MM.1S (cell line): ENCODE results near the gene POLG2.

Experiments used
- DNase-seq: peaks from one replicate; pipeline ENCODE4 v3.0.0-alpha.2; 2015
- H2AFZ ChIP-seq: fragments of 300-600 bp; sonication (generic); 2 replicates; pipeline ENCODE4 v1.6.0; 2016; ENCODE audit warnings: antibody characterized with exemption, low read length
- H3F3A ChIP-seq: fragments of 300-600 bp; sonication (generic); 2 replicates; pipeline ENCODE4 v1.6.1; 2016; ENCODE audit warnings: mild to moderate bottlenecking, antibody characterized with exemption, low read length, moderate library complexity, mixed read lengths; ENCODE audit not compliant: insufficient read depth
- H3K27ac ChIP-seq: fragments of 300-600 bp; sonication (generic); 2 replicates; pipeline ENCODE4 v1.5.1; 2016; ENCODE audit warnings: mild to moderate bottlenecking, low read length
- H3K27me3 ChIP-seq: fragments of 300-600 bp; sonication (generic); replicated peaks from 2 replicates; pipeline ENCODE4 v1.6.0; 2016; ENCODE audit warnings: low read length; ENCODE audit not compliant: insufficient read depth
- H3K36me3 ChIP-seq: fragments of 300-600 bp; sonication (generic); replicated peaks from 2 replicates; pipeline ENCODE4 v1.6.1; 2016; ENCODE audit warnings: mild to moderate bottlenecking, low read length, mixed read lengths; ENCODE audit not compliant: insufficient read depth
- H3K4me1 ChIP-seq: fragments of 300-600 bp; sonication (generic); 2 replicates; pipeline ENCODE4 v1.6.1; 2016; ENCODE audit warnings: low read length, mixed read lengths
- H3K4me2 ChIP-seq: fragments of 300-600 bp; sonication (generic); 2 replicates; pipeline ENCODE4 v1.6.0; 2016; ENCODE audit warnings: low read depth, low read length
- H3K4me3 ChIP-seq: fragments of 300-600 bp; sonication (generic); 2 replicates; pipeline ENCODE4 v1.5.1; 2016; ENCODE audit warnings: low read length, mixed read lengths
- H3K79me2 ChIP-seq: fragments of 300-600 bp; sonication (generic); 2 replicates; pipeline ENCODE4 v1.6.1; 2016; ENCODE audit warnings: mixed run types, low read length, mixed read lengths
- H3K9ac ChIP-seq: fragments of 300-600 bp; sonication (generic); 2 replicates; pipeline ENCODE4 v1.6.1; 2016; ENCODE audit warnings: low read length, mixed read lengths
- H3K9me2 ChIP-seq: fragments of 300-600 bp; sonication (generic); replicated peaks from 2 replicates; pipeline ENCODE4 v1.6.1; 2016; ENCODE audit warnings: mild to moderate bottlenecking, low read length, mixed read lengths; ENCODE audit not compliant: insufficient read depth
- H3K9me3 ChIP-seq: fragments of 300-600 bp; sonication (generic); replicated peaks from 2 replicates; pipeline ENCODE4 v1.6.1; 2016; ENCODE audit warnings: mild to moderate bottlenecking, low read length, mixed read lengths; ENCODE audit not compliant: insufficient read depth
- H4K20me1 ChIP-seq: fragments of 300-600 bp; sonication (generic); 2 replicates; pipeline ENCODE4 v1.6.1; 2016; ENCODE audit warnings: mild to moderate bottlenecking, low read length, moderate library complexity, mixed read lengths; ENCODE audit not compliant: insufficient read depth
- EZH2 ChIP-seq: fragments of 300-600 bp; sonication (generic); optimal IDR thresholded peaks from 2 replicates; pipeline ENCODE3; 2017; ENCODE audit warnings: low read depth, mild to moderate bottlenecking, antibody characterized with exemption, low read length, mixed read lengths
- EZH2phosphoT487 ChIP-seq: fragments of 300-600 bp; sonication (generic); IDR thresholded peaks from 2 replicates; pipeline ENCODE4 v1.6.1; 2018; ENCODE audit warnings: antibody characterized with exemption, low read length
- TF ChIP-seq, protein P1 (sequence below): fragments of 300-600 bp; sonication (generic); IDR thresholded peaks from 2 replicates; pipeline ENCODE4 v1.5.1; 2016; ENCODE audit warnings: antibody characterized with exemption, low read length, mixed read lengths

POLG2 gene

DNA sequence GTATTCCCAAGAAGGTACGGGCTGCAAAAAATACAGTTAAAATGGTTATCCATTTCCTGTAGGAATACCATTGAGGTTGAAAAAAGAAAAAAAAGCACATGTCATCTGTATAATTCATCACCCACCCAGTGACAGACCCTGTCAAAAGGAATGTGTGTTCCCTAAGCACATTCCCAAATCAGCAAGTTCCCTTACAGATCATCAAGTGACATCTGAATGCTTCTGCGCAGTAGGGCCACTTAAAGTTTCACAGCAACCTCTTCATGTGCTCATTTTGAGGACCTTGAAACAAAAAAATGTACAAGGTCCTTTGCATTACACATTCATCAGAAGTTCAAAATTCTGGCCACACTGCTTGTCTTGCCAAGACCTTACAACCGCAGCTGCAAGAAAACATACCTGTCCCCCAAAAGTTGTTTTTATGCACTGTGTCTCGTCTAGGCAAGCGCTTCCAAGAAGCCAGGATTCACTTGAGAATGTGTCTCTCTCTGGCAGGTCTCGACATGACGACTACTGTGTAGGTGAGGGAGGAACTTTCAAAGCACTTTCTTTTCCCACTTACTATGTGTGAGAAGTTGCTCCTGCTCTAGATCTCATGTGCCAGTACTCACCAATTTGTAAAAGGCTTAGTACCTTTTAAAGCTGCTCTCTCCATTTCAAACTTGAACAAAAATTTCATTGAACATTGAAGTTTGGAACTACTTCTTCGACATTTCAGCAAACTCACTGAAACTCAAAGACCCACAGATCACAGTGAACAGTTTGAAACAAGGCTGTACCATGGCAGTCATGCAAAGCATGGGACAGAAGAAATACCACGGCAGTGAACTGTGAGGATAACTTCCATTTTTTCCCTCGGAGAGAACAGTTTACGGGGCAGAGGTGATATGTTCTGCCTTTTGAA is 4.3 kb upstream of the POLG2 start:
- Histone ChIP-seq H2AFZ (no peak overlapping the region), H3K36me3 (peaks cover 45% of the 10 kb centered on the region), H3K4me2 (no peak overlapping the region), H3K4me3 (no peak overlapping the region), H4K20me1 (peaks cover 48% of the 10 kb centered on the region), H3K9me3 (no peaks in the 10 kb centered on the region), H3K9ac (no peak overlapping the region), H3K27me3 (no peaks in the 10 kb centered on the region), H3F3A (peaks cover 86% of the 10 kb centered on the region), H3K4me1 (peaks cover 50% of the 10 kb centered on the region), H3K79me2 (peaks cover 72% of the 10 kb centered on the region), H3K9me2 (no peaks in the 10 kb centered on the region), H3K27ac (no peak overlapping the region)
- no peak for DNase-seq
- no peak for TF ChIP-seq EZH2phosphoT487
- TF ChIP-seq EZH2: no peak
- TF ChIP-seq, protein P1, sequence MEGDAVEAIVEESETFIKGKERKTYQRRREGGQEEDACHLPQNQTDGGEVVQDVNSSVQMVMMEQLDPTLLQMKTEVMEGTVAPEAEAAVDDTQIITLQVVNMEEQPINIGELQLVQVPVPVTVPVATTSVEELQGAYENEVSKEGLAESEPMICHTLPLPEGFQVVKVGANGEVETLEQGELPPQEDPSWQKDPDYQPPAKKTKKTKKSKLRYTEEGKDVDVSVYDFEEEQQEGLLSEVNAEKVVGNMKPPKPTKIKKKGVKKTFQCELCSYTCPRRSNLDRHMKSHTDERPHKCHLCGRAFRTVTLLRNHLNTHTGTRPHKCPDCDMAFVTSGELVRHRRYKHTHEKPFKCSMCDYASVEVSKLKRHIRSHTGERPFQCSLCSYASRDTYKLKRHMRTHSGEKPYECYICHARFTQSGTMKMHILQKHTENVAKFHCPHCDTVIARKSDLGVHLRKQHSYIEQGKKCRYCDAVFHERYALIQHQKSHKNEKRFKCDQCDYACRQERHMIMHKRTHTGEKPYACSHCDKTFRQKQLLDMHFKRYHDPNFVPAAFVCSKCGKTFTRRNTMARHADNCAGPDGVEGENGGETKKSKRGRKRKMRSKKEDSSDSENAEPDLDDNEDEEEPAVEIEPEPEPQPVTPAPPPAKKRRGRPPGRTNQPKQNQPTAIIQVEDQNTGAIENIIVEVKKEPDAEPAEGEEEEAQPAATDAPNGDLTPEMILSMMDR: no peak

DNA sequence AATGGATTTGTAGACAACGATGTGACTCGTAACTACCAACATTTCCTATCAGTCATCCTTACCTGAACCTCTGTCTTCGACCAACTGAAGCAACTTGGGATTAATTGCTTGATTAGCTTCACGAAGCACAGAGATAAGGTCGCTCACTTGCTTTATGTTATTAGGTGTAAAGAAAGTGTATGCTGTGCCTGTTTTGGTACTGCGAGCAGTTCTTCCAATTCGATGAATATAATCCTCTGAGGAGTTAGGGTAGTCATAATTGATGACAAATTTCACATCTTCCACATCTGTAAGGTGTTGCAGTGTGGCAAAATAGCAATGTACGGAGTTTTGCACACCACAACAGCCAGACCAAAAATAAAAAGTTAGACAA is 3.6 kb upstream of the POLG2 start:
- H2AFZ ChIP-seq: no peak overlapping the region
- H3K9ac ChIP-seq: no peak overlapping the region
- DNase-seq: no peak
- H3K36me3 ChIP-seq: peaks cover 45% of the 10 kb centered on the region
- no peaks in the 10 kb centered on the region for H3K9me2 ChIP-seq
- no peak overlapping the region for H3K4me3 ChIP-seq
- TF ChIP-seq, protein P1: no peak
- TF ChIP-seq EZH2 (no peak), EZH2phosphoT487 (no peak)
- H3F3A ChIP-seq: peaks cover 83% of the 10 kb centered on the region
- no peaks in the 10 kb centered on the region for H3K27me3 ChIP-seq
- H4K20me1 ChIP-seq: peaks cover 48% of the 10 kb centered on the region
- peaks cover 50% of the 10 kb centered on the region for H3K4me1 ChIP-seq
- H3K9me3 ChIP-seq: no peaks in the 10 kb centered on the region
- H3K4me2 ChIP-seq: no peak overlapping the region
- peaks cover 73% of the 10 kb centered on the region for H3K79me2 ChIP-seq
- H3K27ac ChIP-seq: no peak overlapping the region

DNA sequence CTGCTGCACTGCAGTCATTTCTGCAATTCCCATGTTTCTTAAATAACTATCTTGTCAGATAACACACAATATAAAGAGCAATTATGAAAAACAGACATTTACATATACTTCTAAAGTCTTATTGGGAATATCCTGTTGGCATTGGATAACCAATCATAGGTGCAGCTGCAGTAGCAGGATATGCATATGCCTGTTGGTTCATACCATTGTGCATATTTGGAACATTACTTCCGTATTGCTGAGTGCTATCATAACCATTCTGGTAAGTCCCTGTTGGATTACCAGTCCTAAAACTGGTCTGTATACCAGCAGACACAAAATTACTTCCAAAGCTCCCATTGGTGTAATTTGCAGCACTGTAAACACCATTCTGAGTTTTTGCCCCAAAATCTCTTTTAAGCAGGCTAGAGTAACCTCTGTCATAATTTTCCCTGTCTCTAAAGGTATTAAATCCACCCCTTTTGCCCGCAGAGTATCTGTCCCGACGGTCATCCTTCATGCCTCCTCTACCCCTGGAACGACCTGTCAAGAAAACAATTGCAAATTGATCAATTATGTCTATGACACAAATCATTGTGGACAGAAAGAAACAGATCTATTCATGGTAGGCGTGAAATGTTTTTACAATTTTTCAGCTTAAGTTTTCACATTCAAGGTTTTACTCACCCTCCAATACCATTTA is 3.1 kb upstream of the POLG2 start:
- DNase-seq: no peak
- Histone ChIP-seq H3K27ac (no peak overlapping the region), H3K27me3 (no peaks in the 10 kb centered on the region), H3K9me3 (no peaks in the 10 kb centered on the region), H3K9me2 (no peaks in the 10 kb centered on the region), H3K36me3 (peaks cover 45% of the 10 kb centered on the region), H3K4me2 (no peak overlapping the region), H3K4me1 (peaks cover 50% of the 10 kb centered on the region), H3K9ac (no peak overlapping the region), H3K4me3 (no peak overlapping the region), H4K20me1 (peaks cover 45% of the 10 kb centered on the region), H3K79me2 (peaks cover 72% of the 10 kb centered on the region), H3F3A (peaks cover 82% of the 10 kb centered on the region), H2AFZ (no peak overlapping the region)
- TF ChIP-seq, protein P1: no peak
- TF ChIP-seq EZH2 (no peak), EZH2phosphoT487 (no peak)
